Suprapubic skin (tissue), 4 donors: ENCODE measurements around the gene SHC4.

ENCODE experiments used
- CTCF ChIP-seq, 2 donors: fragments of 200-600 bp in 1 of 2; fragments of 450-650 bp in 1 of 2; sonication (generic) in 1 of 2; IDR thresholded peaks; one replicate each; pipeline ENCODE4 v1.5.1; 2016 to 2019; ENCODE audit warnings: antibody characterized with exemption in 2 of 2, mild to moderate bottlenecking in 1 of 2, moderate library complexity in 1 of 2
- POLR2A ChIP-seq, 2 donors: fragments of 450-650 bp; IDR thresholded peaks; one replicate each; pipeline ENCODE4 v1.6.1; 2017; ENCODE audit warnings: antibody characterized with exemption in 2 of 2, mild to moderate bottlenecking in 2 of 2, moderate library complexity in 2 of 2
- POLR2AphosphoS5 ChIP-seq, 3 donors: sonication (generic); formaldehyde crosslinking; IDR thresholded peaks; one replicate each; pipeline ENCODE4 v1.6.1; 2017; ENCODE audit warnings: antibody characterized with exemption in 3 of 3

- no peak for TF ChIP-seq POLR2A (IDR thresholded peaks at IDR 0.05)
- TF ChIP-seq CTCF (IDR thresholded peaks at IDR 0.05) = no peak
- TF ChIP-seq POLR2AphosphoS5 (IDR thresholded peaks at IDR 0.05) = no peak
Measured at GRCh38 chr15:48871542-48871941, 92.2 kb downstream of the SHC4 start.
